ENCODE measurements around the gene ZBTB48.

The ZBTB48 gene

DNA sequence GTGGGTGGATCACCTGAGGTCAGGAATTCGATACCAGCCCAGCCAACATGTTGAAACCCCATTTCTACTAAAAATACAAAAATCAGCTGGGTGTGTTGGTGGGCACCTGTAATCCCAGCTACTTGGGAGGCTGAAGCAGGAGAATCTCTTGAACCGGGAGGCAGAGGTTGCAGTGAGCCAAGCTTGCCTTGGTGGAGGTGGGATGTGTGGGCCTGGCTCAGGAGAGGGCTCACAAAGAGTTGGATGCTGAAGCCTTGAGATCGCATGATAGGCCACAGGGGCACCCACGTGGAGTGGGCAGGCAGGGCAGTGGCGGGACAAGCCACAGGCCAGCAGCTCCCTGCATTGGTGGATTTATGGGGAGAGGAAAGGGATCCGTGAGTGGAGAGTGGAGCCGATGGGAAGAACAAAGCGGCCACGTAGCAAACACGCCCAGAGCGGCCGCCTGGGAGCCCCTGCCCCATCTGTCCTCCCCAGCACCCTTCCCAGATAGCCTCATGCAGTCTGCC is 49.2 kb downstream of the ZBTB48 start:
- Histone ChIP-seq H3K27ac (ENCODE audit: low read depth, low read length) (no peak overlapping the region), H3K9me2 (replicated peaks; ENCODE audit: insufficient read depth, low read length) (no peaks in the 10 kb centered on the region), H3K79me2 (ENCODE audit: insufficient read depth, low read length) (peaks cover 9% of the 10 kb centered on the region; the same call in 1 of the 2 replicates), H2AFZ (ENCODE audit: low read depth, low read length, severe bottlenecking) (no peak overlapping the region), H3K27me3 (ENCODE audit: low read length) (no peaks in the 10 kb centered on the region), H4K20me1 (ENCODE audit: low read depth, low read length) (no peaks in the 10 kb centered on the region), H3K36me3 (ENCODE audit: low read length) (no peaks in the 10 kb centered on the region), H3F3A (ENCODE audit: insufficient read depth) (peaks cover 1% of the 10 kb centered on the region; the same call in 1 of the 2 replicates), H3K9me3 (ENCODE audit: insufficient read depth, low read length) (no peaks in the 10 kb centered on the region), H3K4me2 (ENCODE audit: low read depth, low read length, poor library complexity, severe bottlenecking) (no peak overlapping the region), H3K4me3 (ENCODE audit: insufficient read depth, low read length, poor library complexity, severe bottlenecking) (no peak overlapping the region), H3K9ac (ENCODE audit: low read length) (no peak overlapping the region)
- TF ChIP-seq, protein P1, sequence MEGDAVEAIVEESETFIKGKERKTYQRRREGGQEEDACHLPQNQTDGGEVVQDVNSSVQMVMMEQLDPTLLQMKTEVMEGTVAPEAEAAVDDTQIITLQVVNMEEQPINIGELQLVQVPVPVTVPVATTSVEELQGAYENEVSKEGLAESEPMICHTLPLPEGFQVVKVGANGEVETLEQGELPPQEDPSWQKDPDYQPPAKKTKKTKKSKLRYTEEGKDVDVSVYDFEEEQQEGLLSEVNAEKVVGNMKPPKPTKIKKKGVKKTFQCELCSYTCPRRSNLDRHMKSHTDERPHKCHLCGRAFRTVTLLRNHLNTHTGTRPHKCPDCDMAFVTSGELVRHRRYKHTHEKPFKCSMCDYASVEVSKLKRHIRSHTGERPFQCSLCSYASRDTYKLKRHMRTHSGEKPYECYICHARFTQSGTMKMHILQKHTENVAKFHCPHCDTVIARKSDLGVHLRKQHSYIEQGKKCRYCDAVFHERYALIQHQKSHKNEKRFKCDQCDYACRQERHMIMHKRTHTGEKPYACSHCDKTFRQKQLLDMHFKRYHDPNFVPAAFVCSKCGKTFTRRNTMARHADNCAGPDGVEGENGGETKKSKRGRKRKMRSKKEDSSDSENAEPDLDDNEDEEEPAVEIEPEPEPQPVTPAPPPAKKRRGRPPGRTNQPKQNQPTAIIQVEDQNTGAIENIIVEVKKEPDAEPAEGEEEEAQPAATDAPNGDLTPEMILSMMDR (IDR thresholded peaks at IDR 0.05; ENCODE audit: insufficient read depth, low read length, poor library complexity, severe bottlenecking) = no peak
- no peak for TF ChIP-seq EZH2phosphoT487 (conservative IDR thresholded peaks at IDR 0.05; ENCODE audit: low read length)

DNA sequence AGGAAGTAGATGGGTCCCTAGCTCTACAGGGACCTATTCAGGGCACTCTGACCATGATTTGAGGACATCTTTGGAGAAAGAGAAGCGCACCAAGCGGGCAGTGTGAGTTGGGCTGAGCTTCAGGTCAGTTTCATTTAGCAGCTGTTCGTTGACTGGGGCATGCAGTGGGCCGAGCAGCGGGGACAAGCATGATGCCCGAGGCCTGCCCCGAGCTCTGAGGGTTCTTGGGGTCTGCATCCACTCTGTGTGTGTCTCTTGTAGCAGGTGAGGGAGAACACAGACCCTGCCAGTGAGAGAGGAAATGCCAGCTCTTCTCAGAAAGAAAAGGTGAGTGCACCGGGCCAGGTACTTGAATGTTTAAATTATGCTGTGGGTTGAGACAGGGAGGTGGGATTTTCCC is 50.2 kb downstream of the ZBTB48 start:
- Histone ChIP-seq H3K27me3 (ENCODE audit: low read length) (no peaks in the 10 kb centered on the region), H2AFZ (ENCODE audit: low read depth, low read length, severe bottlenecking) (no peak overlapping the region), H3F3A (ENCODE audit: insufficient read depth) (no peaks in the 10 kb centered on the region), H3K4me3 (ENCODE audit: insufficient read depth, low read length, poor library complexity, severe bottlenecking) (no peak overlapping the region), H3K27ac (ENCODE audit: low read depth, low read length) (no peak overlapping the region), H3K9me2 (replicated peaks; ENCODE audit: insufficient read depth, low read length) (no peaks in the 10 kb centered on the region), H3K9me3 (ENCODE audit: insufficient read depth, low read length) (no peaks in the 10 kb centered on the region), H3K79me2 (ENCODE audit: insufficient read depth, low read length) (peaks cover 9% of the 10 kb centered on the region; the same call in 1 of the 2 replicates), H3K9ac (ENCODE audit: low read length) (no peak overlapping the region), H4K20me1 (ENCODE audit: low read depth, low read length) (no peaks in the 10 kb centered on the region), H3K4me2 (ENCODE audit: low read depth, low read length, poor library complexity, severe bottlenecking) (no peak overlapping the region), H3K36me3 (ENCODE audit: low read length) (no peaks in the 10 kb centered on the region)
- TF ChIP-seq, protein P1 (IDR thresholded peaks at IDR 0.05; ENCODE audit: insufficient read depth, low read length, poor library complexity, severe bottlenecking) = no peak
- no peak for TF ChIP-seq EZH2phosphoT487 (conservative IDR thresholded peaks at IDR 0.05; ENCODE audit: low read length)

GRCh38 chr1:6631058-6631457 is 51.3 kb downstream of the ZBTB48 start:
- Histone ChIP-seq H3K9me3 (ENCODE audit: insufficient read depth, low read length) (no peaks in the 10 kb centered on the region), H3K9me2 (replicated peaks; ENCODE audit: insufficient read depth, low read length) (no peaks in the 10 kb centered on the region), H3K79me2 (ENCODE audit: insufficient read depth, low read length) (peaks cover 9% of the 10 kb centered on the region; the same call in 1 of the 2 replicates), H3K27me3 (ENCODE audit: low read length) (no peaks in the 10 kb centered on the region), H4K20me1 (ENCODE audit: low read depth, low read length) (no peaks in the 10 kb centered on the region), H2AFZ (ENCODE audit: low read depth, low read length, severe bottlenecking) (no peak overlapping the region), H3F3A (ENCODE audit: insufficient read depth) (no peaks in the 10 kb centered on the region), H3K36me3 (ENCODE audit: low read length) (no peaks in the 10 kb centered on the region), H3K4me2 (ENCODE audit: low read depth, low read length, poor library complexity, severe bottlenecking) (no peak overlapping the region), H3K27ac (ENCODE audit: low read depth, low read length) (no peak overlapping the region), H3K9ac (ENCODE audit: low read length) (no peak overlapping the region), H3K4me3 (ENCODE audit: insufficient read depth, low read length, poor library complexity, severe bottlenecking) (no peak overlapping the region)
- TF ChIP-seq, protein P1 (IDR thresholded peaks at IDR 0.05; ENCODE audit: insufficient read depth, low read length, poor library complexity, severe bottlenecking) = no peak
- TF ChIP-seq EZH2phosphoT487 (conservative IDR thresholded peaks at IDR 0.05; ENCODE audit: low read length) = no peak

Data from SU-DHL-6 (cell line).